ENCODE data around the gene GRID1. TPM values are rescaled to one million over a fixed set of nuclear protein-coding genes. Genes with fewer than 3 reads are reported as not detected.

GRID1 gene
- polyA plus RNA-seq, 1 of the 3 experiments (the other 2 are of a cell fraction): 0.13 TPM

GRCh38 chr10:86022906-86023305 is 343.7 kb downstream of the GRID1 start:
- CTCF ChIA-PET: no interaction called here
- TF ChIP-seq, protein P1, sequence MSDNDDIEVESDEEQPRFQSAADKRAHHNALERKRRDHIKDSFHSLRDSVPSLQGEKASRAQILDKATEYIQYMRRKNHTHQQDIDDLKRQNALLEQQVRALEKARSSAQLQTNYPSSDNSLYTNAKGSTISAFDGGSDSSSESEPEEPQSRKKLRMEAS (IDR thresholded peaks at IDR 0.05; ENCODE audit: low read depth): no peak
- TF ChIP-seq FOXJ3 (CRISPR knock-in tag; IDR thresholded peaks at IDR 0.05) (no peak), YY1 (IDR thresholded peaks at IDR 0.05; ENCODE audit: low read depth) (no peak), RFX5 (IDR thresholded peaks at IDR 0.05; ENCODE audit: low read length) (no peak), GATA2 (CRISPR knock-in tag; IDR thresholded peaks at IDR 0.05) (no peak), MEF2A (IDR thresholded peaks at IDR 0.05; ENCODE audit: borderline replicate concordance, low read depth) (no peak), RAD21 (IDR thresholded peaks at IDR 0.05; ENCODE audit: low read length) (no peak), EZH2phosphoT487 (IDR thresholded peaks at IDR 0.05; ENCODE audit: borderline replicate concordance, low read depth) (no peak), USF1 (IDR thresholded peaks at IDR 0.05; ENCODE audit: borderline replicate concordance, low read depth) (no peak), POLR2AphosphoS5 (IDR thresholded peaks at IDR 0.05; ENCODE audit: low read depth, low read length) (no peak), SIN3A (IDR thresholded peaks at IDR 0.05; ENCODE audit: borderline replicate concordance, low read depth, low read length) (no peak), GABPA (IDR thresholded peaks at IDR 0.05; ENCODE audit: low read depth) (no peak), NRF1 (IDR thresholded peaks at IDR 0.05; ENCODE audit: low read depth, low read length) (no peak), FOSL2 (IDR thresholded peaks at IDR 0.05; ENCODE audit: borderline replicate concordance, low read depth) (no peak), IRF3 (IDR thresholded peaks at IDR 0.05; ENCODE audit: low read depth, low read length) (no peak), NFIC (IDR thresholded peaks at IDR 0.05; ENCODE audit: borderline replicate concordance) (no peak), RCOR1 (IDR thresholded peaks at IDR 0.05; ENCODE audit: low read length) (no peak)
- TF ChIP-seq, protein P2, sequence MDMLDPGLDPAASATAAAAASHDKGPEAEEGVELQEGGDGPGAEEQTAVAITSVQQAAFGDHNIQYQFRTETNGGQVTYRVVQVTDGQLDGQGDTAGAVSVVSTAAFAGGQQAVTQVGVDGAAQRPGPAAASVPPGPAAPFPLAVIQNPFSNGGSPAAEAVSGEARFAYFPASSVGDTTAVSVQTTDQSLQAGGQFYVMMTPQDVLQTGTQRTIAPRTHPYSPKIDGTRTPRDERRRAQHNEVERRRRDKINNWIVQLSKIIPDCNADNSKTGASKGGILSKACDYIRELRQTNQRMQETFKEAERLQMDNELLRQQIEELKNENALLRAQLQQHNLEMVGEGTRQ (IDR thresholded peaks at IDR 0.05; ENCODE audit: borderline replicate concordance, low read depth, low read length): no peak
- TF ChIP-seq, protein P3, sequence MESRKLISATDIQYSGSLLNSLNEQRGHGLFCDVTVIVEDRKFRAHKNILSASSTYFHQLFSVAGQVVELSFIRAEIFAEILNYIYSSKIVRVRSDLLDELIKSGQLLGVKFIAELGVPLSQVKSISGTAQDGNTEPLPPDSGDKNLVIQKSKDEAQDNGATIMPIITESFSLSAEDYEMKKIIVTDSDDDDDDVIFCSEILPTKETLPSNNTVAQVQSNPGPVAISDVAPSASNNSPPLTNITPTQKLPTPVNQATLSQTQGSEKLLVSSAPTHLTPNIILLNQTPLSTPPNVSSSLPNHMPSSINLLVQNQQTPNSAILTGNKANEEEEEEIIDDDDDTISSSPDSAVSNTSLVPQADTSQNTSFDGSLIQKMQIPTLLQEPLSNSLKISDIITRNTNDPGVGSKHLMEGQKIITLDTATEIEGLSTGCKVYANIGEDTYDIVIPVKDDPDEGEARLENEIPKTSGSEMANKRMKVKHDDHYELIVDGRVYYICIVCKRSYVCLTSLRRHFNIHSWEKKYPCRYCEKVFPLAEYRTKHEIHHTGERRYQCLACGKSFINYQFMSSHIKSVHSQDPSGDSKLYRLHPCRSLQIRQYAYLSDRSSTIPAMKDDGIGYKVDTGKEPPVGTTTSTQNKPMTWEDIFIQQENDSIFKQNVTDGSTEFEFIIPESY (IDR thresholded peaks at IDR 0.05; ENCODE audit: borderline replicate concordance, low read depth): no peak
- 33% methylated on average over 4 of the region's 4 CpGs for WGBS (ENCODE audit: low lambda C conversion rate)

More at GRCh38 chr10:86022906-86023305, 343.7 kb downstream of the GRID1 start:
- H3K27ac ChIP-seq (ENCODE audit: low read depth in 2 of 2, low read length in 1 of 2): no peak overlapping the region
- no peaks in the 10 kb centered on the region for H3K9me3 ChIP-seq
- no peak overlapping the region for H2AFZ ChIP-seq (ENCODE audit: low read depth)
- H3K9me2 ChIP-seq: no peaks in the 10 kb centered on the region
- no peaks in the 10 kb centered on the region for H3K79me2 ChIP-seq (ENCODE audit: insufficient read depth)
- no peaks in the 10 kb centered on the region for H3K27me3 ChIP-seq (ENCODE audit: insufficient read depth)
- POLR2A ChIA-PET: no interaction called here
- H3K36me3 ChIP-seq (replicated peaks in 1 of 2; ENCODE audit: control insufficient read depth in 1 of 2, insufficient read depth in 2 of 2, low read length in 1 of 2): no peaks in the 10 kb centered on the region
- H3K4me2 ChIP-seq: no peak overlapping the region
- no peak overlapping the region for H3K4me3 ChIP-seq (ENCODE audit: low read depth in 2 of 2, low read length in 1 of 2)
- no peak overlapping the region for H3K9ac ChIP-seq
- no peak for DNase-seq
- peaks cover 0 to 21% of the 10 kb centered on the region in 2 experiments; a peak in 1 of 4 replicates for H3K4me1 ChIP-seq (ENCODE audit: control insufficient read depth in 1 of 2, insufficient read depth in 2 of 2, low read depth in 1 of 2, low read length in 1 of 2)
- H3F3A ChIP-seq (replicated peaks; ENCODE audit: insufficient read depth): no peaks in the 10 kb centered on the region
- H4K20me1 ChIP-seq (ENCODE audit: insufficient read depth): no peaks in the 10 kb centered on the region
